GM04504 (cell line): ENCODE results near the gene SPG7.

Experiments
- DNase-seq: peaks from one replicate; pipeline ENCODE4 v3.0.0-alpha.2; 2012; ENCODE audit warnings: low read depth

Gene SPG7

DNA sequence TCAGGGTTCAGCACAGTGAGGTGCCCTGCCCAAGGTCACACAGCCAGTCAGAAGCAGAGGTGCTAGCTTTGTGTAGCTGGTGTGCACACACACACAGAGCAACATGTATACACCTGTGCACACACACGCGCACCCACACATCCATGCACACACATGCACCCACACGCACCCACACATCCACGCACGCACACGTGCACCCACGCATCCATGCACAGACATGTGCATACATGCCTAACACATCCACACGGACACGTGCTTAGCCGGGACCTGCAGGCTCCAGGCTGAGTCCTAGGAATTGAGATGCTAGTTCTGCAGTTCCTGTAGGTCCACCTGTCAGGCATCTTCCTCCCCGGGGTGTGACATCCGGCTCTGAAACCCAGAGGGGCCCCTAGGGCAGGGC is 92.2 kb downstream of the SPG7 start:
- DNase-seq: no peak

DNA sequence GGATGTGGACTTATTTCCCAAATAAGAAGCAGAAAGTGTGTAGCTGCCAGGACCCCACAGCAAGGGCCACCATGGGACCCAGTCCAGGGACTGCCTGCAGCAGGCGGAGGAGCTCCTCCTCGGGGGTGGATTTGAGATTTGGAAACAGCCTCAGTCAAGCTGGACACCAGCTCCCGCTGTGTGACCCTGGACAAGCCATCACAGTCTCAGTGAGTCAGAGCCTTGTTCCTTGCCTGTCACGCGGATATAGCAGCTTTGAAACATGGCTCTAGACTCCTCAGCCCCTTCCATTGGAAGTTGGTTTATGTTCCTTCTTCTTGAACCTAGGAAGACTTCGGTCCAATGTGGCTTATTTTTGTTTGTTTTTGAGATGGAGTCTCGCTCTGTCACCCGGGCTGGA is 92.8 kb downstream of the SPG7 start:
- DNase-seq: no peak

GRCh38 chr16:89601906-89602272 is 93.7 kb downstream of the SPG7 start:
- no peak for DNase-seq

GRCh38 chr16:89602273-89602951 is 94.2 kb downstream of the SPG7 start:
- DNase-seq: peak; percentile 42

DNA sequence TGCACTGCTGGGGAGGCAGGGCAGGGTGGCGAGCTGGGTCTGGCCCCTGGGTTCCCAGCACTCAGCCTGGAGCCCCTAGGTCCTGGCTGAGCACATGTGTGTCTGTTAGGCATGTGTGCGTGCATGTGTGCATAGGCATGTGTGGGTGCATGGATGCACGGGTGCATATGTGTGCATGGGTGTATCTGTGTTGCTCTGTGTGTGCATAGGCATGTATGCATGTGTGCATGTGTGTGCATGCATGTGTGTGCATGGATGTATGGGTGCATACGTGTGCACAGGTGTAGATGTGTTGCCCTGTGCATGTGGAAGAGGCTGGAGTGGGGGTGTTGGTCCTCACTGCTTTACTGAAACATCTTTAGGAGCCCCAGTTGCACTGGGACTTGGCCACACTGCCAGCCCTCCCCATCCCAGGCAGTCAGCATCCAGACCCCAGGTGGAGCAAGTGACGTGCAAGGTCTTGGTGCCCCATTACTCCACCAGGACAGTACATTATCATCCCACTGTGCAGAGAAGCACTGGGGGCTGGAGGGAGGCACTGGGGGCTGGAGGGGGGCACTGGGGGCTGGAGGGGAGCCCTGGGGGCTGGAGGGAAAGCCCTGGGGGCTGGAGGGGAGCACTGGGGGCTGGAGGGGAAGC is 94.9 kb downstream of the SPG7 start:
- no peak for DNase-seq

GRCh38 chr16:89604764-89605163 is 96.6 kb downstream of the SPG7 start:
- DNase-seq: no peak

GRCh38 chr16:89605186-89605970 is 97.2 kb downstream of the SPG7 start:
- no peak for DNase-seq

GRCh38 chr16:89606006-89606405 is 97.8 kb downstream of the SPG7 start:
- no peak for DNase-seq
